NCI-H2029 (cell line): ENCODE measurements around the gene AMDHD2.

Source experiments
- DNase-seq: peaks from one replicate; lab custom pipeline; 2025; lab: John Stamatoyannopoulos, UW

AMDHD2 gene

GRCh38 chr16:2483939-2484897 lies 36.0 kb upstream of the AMDHD2 start:
- no peak for DNase-seq

- no peak for DNase-seq
Observed at GRCh38 chr16:2484898-2485508, 35.2 kb upstream of the AMDHD2 start.

GRCh38 chr16:2485811-2486507 lies 34.2 kb upstream of the AMDHD2 start:
- no peak for DNase-seq

GRCh38 chr16:2486645-2487516 lies 33.3 kb upstream of the AMDHD2 start:
- no peak for DNase-seq

GRCh38 chr16:2487517-2487842 lies 32.7 kb upstream of the AMDHD2 start:
- DNase-seq: no peak

GRCh38 chr16:2487903-2488531 lies 32.2 kb upstream of the AMDHD2 start:
- DNase-seq: no peak

- DNase-seq: no peak
Observed at GRCh38 chr16:2489581-2489980, 30.6 kb upstream of the AMDHD2 start.

GRCh38 chr16:2490190-2491105 lies 29.7 kb upstream of the AMDHD2 start:
- peak; percentile 62 for DNase-seq

- DNase-seq: no peak
Observed at GRCh38 chr16:2492292-2492691, 27.9 kb upstream of the AMDHD2 start.

- DNase-seq: no peak
Observed at GRCh38 chr16:2493605-2494004, 26.6 kb upstream of the AMDHD2 start.

- no peak for DNase-seq
Observed at GRCh38 chr16:2494616-2495015, 25.6 kb upstream of the AMDHD2 start.

- no peak for DNase-seq
Observed at GRCh38 chr16:2495041-2495440, 25.1 kb upstream of the AMDHD2 start.

- no peak for DNase-seq
Observed at GRCh38 chr16:2496223-2497115, 23.7 kb upstream of the AMDHD2 start.

- no peak for DNase-seq
Observed at GRCh38 chr16:2497116-2497630, 23.0 kb upstream of the AMDHD2 start.

- no peak for DNase-seq
Observed at GRCh38 chr16:2497695-2498484, 22.3 kb upstream of the AMDHD2 start.

GRCh38 chr16:2498531-2499253 lies 21.5 kb upstream of the AMDHD2 start:
- DNase-seq: peak; percentile 14

- DNase-seq: no peak
Observed at GRCh38 chr16:2499454-2499853, 20.7 kb upstream of the AMDHD2 start.
